Panc1 (cell line): ENCODE measurements around the gene OR9Q1.

Experiments
- CTCF ChIP-seq: fragments of 450-650 bp; IDR thresholded peaks from 2 replicates; pipeline ENCODE4 v1.5.1; 2017; ENCODE audit warnings: mild to moderate bottlenecking
- POLR2AphosphoS5 ChIP-seq: IDR thresholded peaks from 2 replicates; pipeline ENCODE4 v1.6.1; 2012; ENCODE audit warnings: mild to moderate bottlenecking, low read depth, low read length, moderate library complexity
- REST ChIP-seq, 2 experiments: IDR thresholded peaks; 2 replicates each; pipeline ENCODE4 v1.6.1; 2011 to 2012; ENCODE audit warnings: low read depth in 2 of 2, control low read depth in 1 of 2, low read length in 1 of 2, mild to moderate bottlenecking in 1 of 2, moderate library complexity in 1 of 2; ENCODE audit not compliant: insufficient read depth in 1 of 2
- SIN3A ChIP-seq: IDR thresholded peaks from 2 replicates; pipeline ENCODE4 v1.6.1; 2012; ENCODE audit warnings: low read depth, mild to moderate bottlenecking, low read length, moderate library complexity, borderline replicate concordance; ENCODE audit not compliant: insufficient read depth
- TCF7L2 ChIP-seq: IDR thresholded peaks from 2 replicates; pipeline ENCODE4 v1.6.1; 2011; ENCODE audit warnings: mild to moderate bottlenecking, low read depth, low read length, inconsistent platforms

GRCh38 chr11:58152781-58153180, 129.1 kb downstream of the OR9Q1 start:
- no peak for TF ChIP-seq CTCF
- TF ChIP-seq TCF7L2 = no peak
- no peak for TF ChIP-seq POLR2AphosphoS5
- no peak for TF ChIP-seq REST (IDR thresholded peaks at IDR 0.05; ENCODE audit: insufficient read depth in 1 of 2, low read depth in 2 of 2, low read length in 1 of 2)
- TF ChIP-seq SIN3A = no peak
